Measurements from ENCODE around the gene NIP7. TPM values are rescaled to one million over a fixed set of nuclear protein-coding genes. Genes with fewer than 3 reads are reported as not detected.
"Not testable (repeated sequence)": the region's sequence is repeated elsewhere in the genome, so short reads cannot be mapped to it uniquely, and the experiment has no call there.

NIP7 gene
- polyA plus RNA-seq (ENCODE audit: insufficient read length in 10 of 10): 10 to 100 TPM; 18.4 to 29.5 (median 23.4) TPM
- long read RNA-seq, donor 1, partial matches to known transcripts: 13 of 18 reads
- long read RNA-seq, donor 1, other reads (novel, unspliced or antisense): 0 of 18 reads
- long read RNA-seq, donor 2, transcript NIP7-201 (5 exons, 2,402 nt): major isoform, 6 of 7 reads
- long read RNA-seq, donor 2, partial matches to known transcripts: 0 of 7 reads
- long read RNA-seq, donor 2, other reads (novel, unspliced or antisense): 0 of 7 reads
- long read RNA-seq, donor 3: 0 reads
- long read RNA-seq, donor 4, transcript NIP7-201 (5 exons, 2,402 nt): major isoform, 9 of 18 reads
- long read RNA-seq, donor 4, partial matches to known transcripts: 8 of 18 reads
- long read RNA-seq, donor 4, other reads (novel, unspliced or antisense): 0 of 18 reads
- long read RNA-seq, donor 5, transcript NIP7-201 (5 exons, 2,402 nt): major isoform, 10 of 10 reads
- long read RNA-seq, donor 5, partial matches to known transcripts: 0 of 10 reads
- long read RNA-seq, donor 5, other reads (novel, unspliced or antisense): 0 of 10 reads
- long read RNA-seq, donor 6, transcript NIP7-201 (5 exons, 2,402 nt): major isoform, 13 of 18 reads
- long read RNA-seq, donor 6, partial matches to known transcripts: 0 of 18 reads
- long read RNA-seq, donor 6, other reads (novel, unspliced or antisense): 0 of 18 reads
- long read RNA-seq, donor 7, transcript NIP7-201 (5 exons, 2,402 nt): major isoform, 9 of 15 reads
- long read RNA-seq, donor 7, partial matches to known transcripts: 6 of 15 reads
- long read RNA-seq, donor 7, other reads (novel, unspliced or antisense): 0 of 15 reads
- long read RNA-seq, donor 8, partial matches to known transcripts: 0 of 4 reads
- long read RNA-seq, donor 8, other reads (novel, unspliced or antisense): 0 of 4 reads
- long read RNA-seq, donor 9, partial matches to known transcripts: 0 of 2 reads
- long read RNA-seq, donor 9, other reads (novel, unspliced or antisense): 0 of 2 reads

DNA sequence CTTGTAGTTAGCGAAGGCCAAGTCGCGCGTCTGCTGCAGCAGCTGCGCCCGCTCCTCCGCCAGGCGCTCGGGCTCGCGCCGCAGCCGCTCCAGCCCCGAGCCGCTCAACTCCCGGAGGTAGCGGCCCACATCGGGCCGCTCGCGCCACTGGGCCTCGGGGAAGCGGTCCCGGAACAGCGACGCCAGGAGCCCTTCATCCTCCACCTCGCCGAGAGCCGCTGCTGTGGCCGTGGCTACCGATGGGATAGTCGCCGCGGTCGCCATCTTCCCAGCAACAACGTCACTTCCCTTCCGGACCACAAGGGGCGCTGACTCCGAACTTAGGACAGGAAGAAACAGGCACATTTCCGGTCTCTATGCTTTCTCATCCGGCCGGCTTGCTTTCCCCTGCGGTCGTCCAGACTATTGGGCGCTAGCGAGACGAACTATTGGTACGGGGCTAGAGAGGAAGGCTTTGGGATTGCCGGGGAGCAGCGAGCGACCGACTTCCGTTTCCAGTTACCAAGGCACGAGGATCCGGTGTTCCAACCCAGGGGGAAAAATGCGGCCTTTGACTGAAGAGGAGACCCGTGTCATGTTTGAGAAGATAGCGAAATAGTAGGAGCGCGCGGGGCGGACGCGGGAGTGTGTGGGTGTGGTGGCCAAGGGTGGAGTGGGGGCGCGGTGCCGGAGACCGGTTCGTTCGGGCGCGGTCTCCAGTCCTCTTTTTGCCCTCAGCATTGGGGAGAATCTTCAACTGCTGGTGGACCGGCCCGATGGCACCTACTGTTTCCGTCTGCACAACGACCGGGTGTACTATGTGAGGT lies at the start of gene NIP7, which contains the start of gene COG8:
TSS of gene NIP7 (plus strand) at position 484 of the 806 bp plus-strand sequence. CDS start at position 542, 58 bp downstream.
TSS of gene COG8 (minus strand) at position 276 of the 806 bp plus-strand sequence. CDS start at position 264, 12 bp downstream.
- DNase-seq: peak; percentile 98 to 99 (median 98)

DNA sequence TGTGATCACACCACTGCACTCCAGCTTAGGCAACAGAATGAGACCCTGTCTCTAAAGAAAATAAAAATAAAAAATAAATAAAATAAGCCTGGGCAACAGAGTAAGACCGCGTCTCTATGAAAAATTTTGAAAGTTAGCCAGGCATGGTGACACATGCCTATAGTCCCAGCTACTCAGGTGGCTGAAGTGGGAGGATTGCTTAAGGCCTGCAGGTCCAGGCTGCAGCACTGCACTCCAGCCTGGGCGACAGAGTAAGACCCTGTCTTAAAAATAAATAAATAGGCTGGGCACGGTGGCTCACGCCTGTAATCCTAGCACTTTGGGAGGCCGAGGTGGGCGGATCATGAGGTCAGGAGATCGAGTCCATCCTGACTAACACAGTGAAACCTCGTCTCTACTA lies 47.9 kb upstream of the NIP7 start:
- not testable (repeated sequence) for DNase-seq

GRCh38 chr16:69293401-69293800 lies 46.2 kb upstream of the NIP7 start:
- DNase-seq: no peak

- DNase-seq: no peak
These were observed 45.5 kb upstream of the NIP7 start for GRCh38 chr16:69294051-69294450.

GRCh38 chr16:69296771-69297170 lies 42.8 kb upstream of the NIP7 start:
- not testable (repeated sequence) for DNase-seq

GRCh38 chr16:69298261-69298660 lies 41.3 kb upstream of the NIP7 start:
- DNase-seq: no peak

GRCh38 chr16:69301187-69301586 lies 38.4 kb upstream of the NIP7 start:
- DNase-seq: no peak

- no peak for DNase-seq
These were observed 37.7 kb upstream of the NIP7 start for GRCh38 chr16:69301861-69302260.

GRCh38 chr16:69302301-69302700 lies 37.3 kb upstream of the NIP7 start:
- DNase-seq: no peak

GRCh38 chr16:69306031-69306430 lies 33.5 kb upstream of the NIP7 start:
- DNase-seq: no peak

GRCh38 chr16:69307091-69307490 lies 32.5 kb upstream of the NIP7 start:
- no peak for DNase-seq

GRCh38 chr16:69307856-69308255 lies 31.7 kb upstream of the NIP7 start:
- DNase-seq: no peak

- peak in 1 of 3 donors; percentile 44 for DNase-seq
These were observed 30.3 kb upstream of the NIP7 start for GRCh38 chr16:69309316-69309715.

GRCh38 chr16:69310653-69311532 lies 28.7 kb upstream of the NIP7 start, which contains the start of gene VPS4A:
Gene VPS4A, plus strand, starts transcription at chr16:69311350. Its CDS starts 162 bp downstream, at chr16:69311512.
- peak; percentile 95 to 98 (median 96) for DNase-seq

DNA sequence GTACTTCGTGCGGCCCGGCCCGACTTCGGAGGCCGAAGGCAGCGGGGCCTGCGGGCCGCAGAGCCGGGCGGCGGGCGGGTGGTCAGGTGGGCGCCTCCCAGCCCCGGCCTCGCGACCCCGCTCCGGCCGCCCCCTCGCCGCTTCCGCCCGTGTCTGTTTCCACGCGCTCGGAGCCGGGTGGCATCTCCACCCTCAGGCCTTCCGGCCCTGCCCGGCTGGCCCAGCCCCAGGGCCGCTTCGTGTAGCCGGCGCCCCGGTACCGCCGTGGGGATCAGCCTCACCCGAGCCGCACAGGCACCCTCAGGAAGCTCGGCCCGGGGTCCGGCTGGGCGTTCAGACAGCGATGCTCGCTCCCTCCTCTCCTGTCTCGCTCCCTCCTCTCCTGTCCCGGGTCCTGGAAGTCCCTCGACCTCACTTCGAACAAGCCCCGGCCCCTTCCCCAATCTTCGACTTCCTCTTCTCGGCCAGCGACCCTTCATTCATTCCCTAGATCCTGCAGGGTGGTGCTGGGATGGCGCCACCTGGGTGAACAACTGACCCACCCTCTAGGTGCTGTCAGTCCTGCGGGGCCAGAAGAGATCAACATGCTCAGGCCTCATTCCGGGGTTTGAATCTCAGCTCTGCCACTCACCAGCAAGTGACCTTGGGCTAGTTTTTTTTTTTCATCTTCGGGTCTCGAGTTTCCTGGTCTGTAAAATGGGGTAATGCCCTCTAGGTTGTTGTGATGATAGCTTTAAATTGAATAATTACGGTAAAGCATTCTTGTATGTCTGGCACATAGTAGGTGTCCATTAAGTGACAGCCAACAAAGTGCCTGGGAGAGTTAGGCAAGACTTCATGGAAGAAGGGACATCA lies 27.8 kb upstream of the NIP7 start:
- DNase-seq: no peak

DNA sequence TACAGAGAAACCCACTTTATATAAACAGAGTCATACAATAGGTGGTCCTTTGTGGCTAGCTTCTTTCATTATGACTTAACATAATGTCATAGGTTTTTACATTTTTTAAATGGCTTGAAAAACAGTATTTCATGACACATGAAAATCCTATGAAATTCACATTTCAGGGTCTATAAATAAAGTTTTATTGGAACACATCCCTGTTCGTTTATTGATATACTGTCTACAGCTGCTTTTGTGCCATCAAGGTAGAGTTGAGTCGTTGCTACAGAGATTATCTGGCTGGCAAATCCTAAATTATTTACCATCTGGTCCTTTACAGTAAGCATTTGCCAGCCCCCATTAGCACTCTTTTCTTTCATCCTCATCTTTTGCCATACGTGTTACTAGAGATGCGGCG lies 26.1 kb upstream of the NIP7 start:
- no peak for DNase-seq

GRCh38 chr16:69314534-69314933 lies 25.0 kb upstream of the NIP7 start:
- no peak for DNase-seq

DNA sequence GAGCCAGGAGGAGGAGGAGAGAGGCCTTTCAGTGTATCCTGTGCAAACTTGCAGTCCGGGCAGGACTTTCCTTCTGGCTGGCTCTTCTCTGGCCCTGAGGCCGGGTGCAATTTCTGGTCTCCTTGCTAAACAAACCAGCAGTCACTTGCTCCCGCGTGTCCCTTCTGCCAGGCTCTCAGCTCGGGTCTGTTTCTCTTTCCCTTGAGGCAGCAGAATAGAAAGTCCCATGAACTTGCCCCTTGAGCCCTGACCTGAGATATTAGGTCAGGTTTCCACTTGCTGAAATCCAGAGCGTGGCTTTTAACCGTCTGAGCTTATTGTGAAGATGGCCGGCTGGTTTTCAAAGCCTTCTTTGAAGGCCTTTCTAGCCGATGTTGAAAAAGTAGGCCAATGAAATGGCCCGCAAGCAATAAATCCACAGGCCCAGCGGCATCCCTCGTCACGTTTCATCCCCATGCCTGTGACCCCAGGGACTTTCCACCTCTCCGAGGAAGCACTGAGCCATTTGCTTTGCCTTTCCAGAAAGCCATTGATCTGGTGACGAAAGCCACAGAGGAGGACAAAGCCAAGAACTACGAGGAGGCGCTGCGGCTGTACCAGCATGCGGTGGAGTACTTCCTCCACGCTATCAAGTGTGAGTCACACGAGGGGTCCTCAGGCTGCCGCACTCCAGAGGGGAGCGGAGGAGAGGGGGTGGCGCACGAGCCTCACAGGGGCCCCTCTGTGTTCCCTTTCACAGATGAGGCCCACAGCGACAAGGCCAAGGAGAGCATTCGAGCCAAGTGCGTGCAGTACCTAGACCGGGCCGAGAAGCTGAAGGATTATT lies 23.9 kb upstream of the NIP7 start:
- DNase-seq: no peak

Measured in muscle of back (tissue), 13 donors.